ENCODE results near the gene CASS4.

- no peak for TF ChIP-seq YY1 (IDR thresholded peaks at IDR 0.05)
- no peak for TF ChIP-seq CTCF (IDR thresholded peaks at IDR 0.05; ENCODE audit: low read depth, low read length, missing input control)
- no peak for TF ChIP-seq REST (IDR thresholded peaks at IDR 0.05)
- TF ChIP-seq ZBTB33 (IDR thresholded peaks at IDR 0.05) = no peak
Measured at GRCh38 chr20:56467968-56468315, 55.9 kb downstream of the CASS4 start.
